SHP77 treated with DMSO at 0.1 percent for 48 hours (cell line): ENCODE measurements around the gene ST3GAL3.
A peak's percentile ranks its signal among the peaks of the same experiment; 100 is the strongest.

Source experiments
- DNase-seq: peaks from one replicate; lab custom pipeline; 2025; lab: John Stamatoyannopoulos, UW

ST3GAL3 gene, protein sequence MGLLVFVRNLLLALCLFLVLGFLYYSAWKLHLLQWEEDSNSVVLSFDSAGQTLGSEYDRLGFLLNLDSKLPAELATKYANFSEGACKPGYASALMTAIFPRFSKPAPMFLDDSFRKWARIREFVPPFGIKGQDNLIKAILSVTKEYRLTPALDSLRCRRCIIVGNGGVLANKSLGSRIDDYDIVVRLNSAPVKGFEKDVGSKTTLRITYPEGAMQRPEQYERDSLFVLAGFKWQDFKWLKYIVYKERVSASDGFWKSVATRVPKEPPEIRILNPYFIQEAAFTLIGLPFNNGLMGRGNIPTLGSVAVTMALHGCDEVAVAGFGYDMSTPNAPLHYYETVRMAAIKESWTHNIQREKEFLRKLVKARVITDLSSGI

DNA sequence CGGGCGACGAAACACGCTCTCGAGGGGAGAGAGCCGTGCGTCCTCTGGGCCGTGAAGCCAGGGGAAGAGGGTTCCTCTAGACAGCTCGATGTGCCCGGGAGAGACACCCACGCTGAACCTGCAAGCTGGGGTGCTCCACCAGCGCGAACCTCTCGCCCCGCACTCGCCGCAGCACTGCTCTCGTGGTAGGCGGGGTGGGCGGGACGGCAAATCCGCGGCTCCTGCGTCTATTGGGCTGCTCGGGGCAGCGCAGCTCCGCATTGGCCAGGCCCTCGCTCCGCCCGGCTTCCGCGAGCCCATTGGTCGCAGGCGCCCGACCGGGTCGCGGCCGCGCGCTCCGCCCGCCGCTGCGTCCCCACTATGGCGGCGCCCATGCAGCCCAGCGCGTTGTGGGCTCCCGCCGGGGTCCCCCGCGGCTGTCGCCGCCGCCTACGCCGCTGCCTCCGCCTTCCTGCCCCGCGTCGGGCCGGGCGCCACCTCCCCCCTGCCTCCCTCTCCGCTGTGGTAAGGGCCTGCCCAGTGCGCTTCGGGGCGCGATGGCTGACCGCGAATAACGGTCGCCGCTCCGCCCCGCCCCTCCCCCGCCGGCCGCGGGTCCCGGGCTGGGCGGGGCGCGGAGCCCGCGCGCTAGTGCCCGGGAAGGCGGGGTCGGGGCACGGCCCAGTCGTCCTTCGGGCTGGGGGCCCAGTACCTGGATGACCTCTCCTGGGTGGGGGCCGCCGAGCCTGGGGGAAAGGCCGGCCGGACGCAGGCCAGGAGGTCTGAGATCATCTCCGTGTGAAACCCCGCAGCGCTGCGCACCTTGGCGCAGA, at the start of gene ST3GAL3:
ST3GAL3 (plus strand) TSS at position 347 of the 812 bp plus-strand sequence. CDS start 28,727 bp downstream, outside the sequence.
- DNase-seq = peak; percentile 62

DNA sequence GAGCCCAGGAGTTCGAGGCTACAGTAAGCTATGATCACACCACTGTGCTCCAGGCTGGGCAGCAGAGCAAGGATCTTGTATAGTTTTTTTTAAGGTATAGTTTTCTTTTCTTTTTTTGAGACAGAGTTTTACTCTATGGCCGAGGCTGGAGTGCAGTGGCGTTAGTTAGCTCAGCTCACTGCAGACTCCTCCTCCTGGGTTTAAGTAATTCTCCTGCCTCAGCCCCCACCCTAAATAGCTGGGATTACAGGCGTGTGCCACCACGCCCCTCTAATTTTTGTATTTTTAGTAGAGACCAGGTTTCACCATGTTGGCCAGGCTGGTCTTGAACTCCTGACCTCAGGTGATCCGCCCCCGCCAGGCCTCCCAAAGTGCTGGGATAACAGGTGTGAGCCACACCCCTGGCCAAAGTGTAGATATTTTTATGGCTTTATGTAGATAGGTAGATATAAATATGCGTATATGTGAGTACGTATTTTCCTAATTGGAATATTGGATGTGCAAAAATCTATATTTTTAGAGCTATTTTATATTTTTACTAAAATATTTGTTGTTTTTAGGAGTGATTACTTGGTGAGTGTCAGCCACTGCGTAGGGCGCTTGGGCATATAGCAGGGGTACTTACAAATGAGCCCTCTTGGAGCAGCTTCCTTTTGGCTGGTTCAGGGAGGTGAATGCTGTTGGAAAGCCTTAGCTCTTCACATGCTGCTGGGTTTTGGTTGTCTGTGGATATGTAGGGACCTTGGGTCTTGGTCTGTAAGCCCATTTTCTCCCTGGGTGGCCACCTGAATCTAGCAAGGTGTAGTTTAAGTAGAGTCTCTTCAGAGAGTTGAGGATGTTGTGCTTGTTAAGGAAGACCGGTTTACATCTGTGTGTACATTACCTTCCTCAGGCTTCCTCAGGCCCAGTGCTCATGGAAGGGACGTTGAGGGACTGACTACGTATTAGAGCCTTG, 47.8 kb upstream of the ST3GAL3 start:
- DNase-seq = no peak

DNA sequence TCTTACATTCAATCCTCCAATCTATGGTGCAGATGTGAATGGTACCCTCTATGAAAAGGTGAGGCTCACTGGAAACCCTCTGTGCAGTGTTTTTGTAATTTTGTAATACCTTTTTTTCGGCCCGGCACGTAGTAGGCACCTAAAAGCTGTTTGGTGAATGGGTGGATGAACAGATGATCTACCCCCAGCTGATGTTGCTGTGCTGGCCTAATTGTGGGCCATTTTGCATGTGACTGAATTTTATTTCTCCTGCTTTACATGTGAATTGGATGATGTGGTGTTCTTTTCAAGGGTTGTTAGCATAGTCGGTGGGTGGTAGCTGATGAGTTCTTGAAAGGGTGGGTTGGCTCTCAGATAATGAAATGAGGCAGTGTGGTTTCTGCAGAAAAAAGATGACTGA, 47.0 kb upstream of the ST3GAL3 start:
- no peak for DNase-seq

DNA sequence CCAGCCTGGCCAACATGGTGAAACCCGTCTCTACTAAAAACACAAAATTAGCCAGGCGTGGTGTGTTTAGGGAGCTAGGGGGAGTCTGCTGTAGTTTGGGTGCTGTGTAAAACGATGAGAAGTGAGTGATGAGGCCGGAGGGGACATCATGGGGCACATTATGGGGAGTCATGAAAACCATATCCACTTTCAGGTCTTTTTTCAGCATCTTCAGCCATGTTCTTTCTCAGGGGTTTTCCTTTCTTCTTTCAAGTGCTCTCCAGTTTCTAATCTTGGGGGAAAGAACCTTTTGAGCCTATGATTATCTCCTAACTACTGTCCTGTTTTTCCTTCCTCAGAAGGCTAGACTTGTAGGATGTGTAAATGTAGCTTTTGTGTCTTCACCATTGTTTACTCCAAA, 43.0 kb upstream of the ST3GAL3 start:
- DNase-seq = no peak

DNA sequence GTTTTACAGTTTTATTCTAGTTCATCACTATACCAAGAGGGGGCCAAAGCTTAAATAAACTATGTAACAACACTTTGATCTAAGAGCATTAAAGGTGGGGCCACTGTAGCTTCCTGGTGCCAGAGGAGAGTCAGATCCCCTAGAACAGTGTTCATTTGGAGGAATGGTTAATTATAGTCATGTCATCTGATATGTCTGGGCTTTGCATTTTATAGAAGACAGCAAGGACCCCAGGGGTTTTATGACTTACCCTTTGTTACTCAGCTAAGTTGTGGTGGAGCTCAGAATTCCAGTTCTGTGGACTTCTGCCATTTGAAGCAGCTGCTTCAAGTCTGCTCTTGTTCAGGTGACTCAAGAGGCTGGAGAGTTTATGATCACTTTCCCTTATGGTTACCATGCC, 40.7 kb upstream of the ST3GAL3 start:
- no peak for DNase-seq

DNA sequence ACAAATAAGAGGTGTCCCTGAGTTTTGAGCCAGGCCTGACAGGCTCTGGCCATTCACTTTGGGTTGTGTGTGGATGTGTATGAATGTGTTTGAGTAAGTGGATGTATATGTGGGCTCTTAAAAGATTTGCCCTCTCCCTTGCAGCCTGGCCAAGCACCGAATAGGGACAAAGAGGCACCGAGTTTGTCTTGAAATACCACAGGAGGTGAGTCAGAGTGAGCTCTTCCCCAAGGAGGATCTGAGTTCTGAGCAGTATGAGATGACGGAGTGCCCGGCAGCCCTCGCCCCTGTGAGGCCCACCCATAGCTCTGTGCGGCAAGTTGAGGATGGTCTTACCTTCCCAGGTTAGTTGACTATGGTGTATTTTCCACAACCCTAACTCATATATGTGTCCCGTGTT, 38.4 kb upstream of the ST3GAL3 start:
- DNase-seq = no peak

DNA sequence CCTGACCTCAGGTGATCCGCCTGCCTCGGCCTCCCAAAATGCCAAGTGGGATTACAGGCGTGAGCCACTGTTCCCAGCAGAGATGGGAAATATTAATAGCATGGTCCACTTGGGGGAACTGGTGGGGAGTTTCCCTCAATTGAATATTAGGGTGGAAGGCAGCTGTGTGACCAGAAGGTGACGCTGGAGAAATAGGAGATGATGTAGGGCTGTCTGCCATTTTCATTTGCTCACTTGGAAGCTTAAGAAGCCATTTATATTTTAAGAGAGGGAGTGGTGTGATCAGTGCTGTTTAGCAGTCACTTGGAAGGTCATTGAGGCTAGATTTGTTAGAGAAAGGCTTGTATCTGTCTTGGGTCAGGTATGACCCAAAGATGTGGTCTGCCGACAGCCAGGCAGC, 37.5 kb upstream of the ST3GAL3 start:
- no peak for DNase-seq

DNA sequence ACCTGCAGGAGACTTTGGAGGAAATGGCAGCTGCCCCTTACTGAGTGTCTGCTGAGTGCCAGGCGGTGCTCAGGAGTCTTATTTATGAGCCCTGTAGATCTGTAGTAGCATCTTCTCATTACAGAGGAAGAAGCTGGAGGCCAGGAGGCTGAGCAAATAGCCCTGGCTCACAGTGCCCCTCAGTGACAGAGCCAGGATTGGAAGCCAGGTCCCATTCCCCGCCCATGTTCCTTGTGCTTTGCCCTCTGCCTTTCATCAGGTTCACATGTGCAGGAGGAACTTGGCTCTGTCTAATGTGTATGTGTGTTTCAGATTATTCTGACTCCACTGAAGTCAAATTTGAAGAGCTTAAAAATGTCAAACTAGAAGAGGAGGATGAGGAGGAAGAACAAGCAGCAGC, 36.1 kb upstream of the ST3GAL3 start:
- DNase-seq = no peak

DNA sequence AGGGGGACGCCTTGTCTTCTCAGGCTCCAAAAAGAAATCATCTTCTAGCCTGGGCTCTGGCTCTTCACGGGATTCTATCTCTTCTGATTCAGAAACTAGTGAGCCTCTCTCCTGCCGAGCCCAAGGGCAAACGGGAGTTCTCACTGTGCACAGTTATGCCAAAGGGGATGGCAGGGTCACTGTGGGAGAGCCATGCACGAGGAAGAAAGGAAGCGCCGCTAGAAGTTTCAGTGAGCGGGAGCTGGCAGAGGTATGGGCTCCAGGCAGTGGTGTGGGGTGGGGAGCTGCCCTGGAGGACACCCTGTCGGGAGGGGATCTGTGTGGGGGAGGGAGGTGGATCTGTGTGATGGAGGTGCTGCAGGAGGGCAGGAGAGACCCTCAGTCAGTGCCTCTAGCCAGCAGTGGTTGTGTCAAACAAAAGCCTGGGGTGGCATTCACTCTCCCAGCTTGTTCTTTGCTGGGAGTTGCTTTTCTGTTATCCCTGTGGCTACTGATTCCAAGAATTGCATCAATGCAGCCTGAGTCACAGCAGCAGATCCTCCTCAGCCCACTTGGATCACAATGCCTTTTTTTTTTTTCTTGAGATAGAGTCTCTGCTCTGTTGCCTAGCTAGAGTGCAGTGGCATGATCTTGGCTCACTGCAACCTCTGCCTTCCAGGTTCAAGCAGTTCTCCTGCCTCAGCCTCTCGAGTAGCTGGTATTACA, 35.6 kb upstream of the ST3GAL3 start:
- no peak for DNase-seq

DNA sequence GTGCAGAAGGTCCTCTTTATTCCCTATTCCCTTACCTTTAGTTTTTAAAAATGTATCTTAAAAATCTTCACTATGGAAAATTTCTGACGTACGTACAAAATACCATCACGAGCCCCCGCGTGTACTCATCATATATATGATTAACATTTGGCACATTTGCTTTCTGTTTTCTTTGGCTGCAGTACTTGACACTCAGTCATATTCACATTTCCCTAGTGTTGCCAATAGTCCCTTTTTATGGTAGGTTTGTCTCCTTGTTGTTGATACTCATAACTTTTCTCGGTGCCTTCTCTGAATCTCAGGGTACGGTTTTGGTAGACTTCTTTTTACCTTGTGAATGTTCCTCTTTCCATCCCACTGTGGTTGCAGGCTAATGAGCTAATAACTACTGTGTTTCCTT, 34.1 kb upstream of the ST3GAL3 start:
- DNase-seq = no peak

DNA sequence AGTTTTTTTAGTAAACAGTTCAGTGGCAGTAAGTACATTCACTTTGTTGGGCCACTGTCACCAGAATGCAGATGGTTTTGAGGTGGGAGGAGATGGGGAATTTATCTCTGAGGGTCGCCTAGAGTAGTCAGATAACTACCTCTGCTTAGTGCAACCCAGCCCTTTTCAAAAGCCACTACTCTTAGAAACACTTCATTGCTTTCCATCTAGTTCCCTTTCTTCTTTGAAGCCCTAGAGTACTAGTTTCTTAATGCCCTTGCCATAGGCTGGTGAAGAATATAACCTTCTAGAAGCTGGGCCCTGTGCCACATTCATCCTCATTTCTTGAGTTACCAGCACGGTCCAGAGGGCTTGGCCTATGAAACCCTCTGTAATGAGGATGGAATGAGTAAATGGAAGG, 28.4 kb upstream of the ST3GAL3 start:
- no peak for DNase-seq

DNA sequence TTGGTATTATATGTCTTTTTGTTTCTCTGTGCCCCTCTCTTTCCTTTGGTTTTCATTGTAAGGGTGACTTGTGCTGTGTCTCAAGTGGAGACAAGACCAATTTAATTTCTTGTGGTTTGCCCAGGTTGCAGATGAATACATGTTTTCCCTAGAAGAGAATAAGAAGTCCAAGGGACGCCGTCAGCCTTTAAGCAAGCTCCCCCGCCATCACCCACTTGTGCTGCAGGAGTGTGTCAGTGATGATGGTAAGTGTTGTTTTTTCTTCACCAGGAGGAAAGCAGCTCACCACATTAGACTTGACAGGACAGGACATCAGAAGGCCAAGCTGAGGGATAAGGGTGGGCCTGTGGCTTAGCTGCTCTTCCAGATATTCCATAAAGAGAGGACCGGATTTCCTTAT, 23.8 kb upstream of the ST3GAL3 start:
- no peak for DNase-seq

DNA sequence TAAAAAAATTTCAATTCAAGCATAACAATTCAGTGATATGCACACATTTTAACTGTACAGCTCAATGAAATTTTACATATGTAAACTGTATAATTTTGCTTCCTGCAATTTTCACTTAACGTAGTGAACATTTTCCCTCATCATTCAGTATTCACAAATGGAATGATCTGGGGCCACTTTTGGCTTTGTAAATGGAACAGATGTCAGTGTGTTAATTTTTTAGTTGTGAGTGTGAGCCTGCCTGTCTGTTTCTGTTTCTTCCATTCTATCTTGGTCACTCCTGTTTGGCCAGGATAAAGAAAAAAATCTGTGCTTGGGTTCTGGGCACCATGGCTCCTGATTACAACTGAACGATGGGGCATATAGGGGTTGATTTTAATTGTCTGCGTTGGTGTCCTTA, 20.5 kb upstream of the ST3GAL3 start:
- no peak for DNase-seq

DNA sequence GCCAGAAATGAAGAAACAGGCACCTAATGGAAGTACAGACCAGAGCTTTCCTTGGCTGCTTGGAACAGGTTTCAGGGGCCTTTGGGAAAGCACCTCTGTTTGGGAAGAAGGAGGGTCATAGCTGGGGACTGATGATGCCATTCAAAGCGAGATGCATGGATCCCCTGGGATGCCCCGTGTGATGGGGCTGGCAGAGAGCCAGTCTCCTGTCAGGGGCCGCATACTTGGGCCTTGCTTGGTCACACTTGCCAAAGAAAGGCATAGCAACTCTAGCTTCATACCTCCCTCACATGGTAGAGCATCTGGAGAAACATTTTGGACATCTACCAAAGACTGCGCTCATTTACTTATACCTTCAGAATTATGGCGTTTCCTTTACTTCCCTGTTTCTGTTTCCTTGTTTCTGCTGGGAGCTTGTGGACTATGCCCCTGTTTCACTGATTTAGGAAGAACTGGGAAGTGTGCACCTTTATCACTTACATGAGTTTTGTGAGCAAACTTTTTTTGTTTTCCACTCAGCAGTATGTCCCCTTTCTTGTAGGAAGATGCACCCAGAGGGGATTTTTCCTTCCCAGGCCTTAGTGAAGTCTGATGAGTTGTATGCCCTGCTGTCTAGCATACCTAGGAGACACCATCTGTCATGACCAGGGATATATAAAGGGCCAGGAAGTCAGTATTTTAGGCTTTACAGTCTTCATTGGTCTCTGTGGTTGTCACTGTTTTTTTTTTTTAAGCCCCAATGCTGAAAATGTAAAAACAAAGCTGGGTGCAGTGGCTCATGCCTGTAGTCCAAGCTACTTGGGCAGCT, 19.8 kb upstream of the ST3GAL3 start:
- DNase-seq = no peak

DNA sequence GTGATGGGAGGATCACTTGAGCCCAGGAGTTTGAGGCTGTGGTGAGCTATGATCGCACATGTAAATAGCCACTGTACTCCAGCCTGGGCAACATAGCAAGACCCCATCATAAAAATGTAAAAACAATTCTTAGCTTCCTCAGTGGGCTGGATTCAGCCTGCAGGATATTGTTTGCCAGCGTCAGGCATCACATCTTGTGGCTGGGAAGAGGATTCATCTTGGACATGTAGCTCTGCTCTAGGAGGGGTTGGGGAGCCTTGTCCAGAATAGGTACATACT, 19.3 kb upstream of the ST3GAL3 start:
- DNase-seq = no peak

DNA sequence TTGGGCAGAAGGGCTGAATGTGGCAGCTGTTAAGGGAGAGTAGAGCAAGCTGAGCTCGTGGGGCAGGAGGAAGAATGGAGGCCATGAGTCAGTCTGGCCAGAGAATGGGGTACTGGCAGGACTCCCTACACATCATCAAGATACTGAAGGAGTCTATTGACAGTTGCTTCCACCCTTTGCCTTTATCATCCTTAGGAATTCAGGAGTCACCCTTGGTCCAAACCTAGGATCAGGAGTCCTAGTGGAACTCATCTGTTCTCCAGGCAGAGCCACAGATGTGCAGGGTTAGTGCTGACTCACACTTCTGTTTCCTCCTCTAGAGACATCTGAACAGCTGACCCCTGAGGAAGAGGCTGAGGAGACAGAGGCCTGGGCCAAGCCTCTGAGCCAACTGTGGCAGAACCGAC, 18.7 kb upstream of the ST3GAL3 start:
- no peak for DNase-seq

DNA sequence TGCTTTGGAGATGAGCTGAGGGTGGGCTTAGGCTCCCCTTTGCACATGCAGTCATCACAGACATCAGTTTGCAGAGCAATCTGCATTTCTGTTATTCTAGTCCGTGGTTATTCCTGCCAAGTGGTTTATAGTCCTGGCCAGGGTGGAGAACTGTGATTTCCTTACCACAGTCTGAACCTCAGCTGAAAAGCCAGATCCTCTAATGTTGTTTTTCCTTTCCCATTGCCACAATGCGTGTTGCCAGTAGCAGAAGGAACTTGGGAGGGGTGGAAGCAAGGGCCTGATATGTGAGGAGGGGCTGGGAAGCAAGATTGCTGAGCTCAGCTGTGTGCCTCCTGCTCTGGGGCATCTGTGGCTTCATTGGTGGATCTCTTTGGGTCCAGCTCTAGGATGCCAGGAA, 18.0 kb upstream of the ST3GAL3 start:
- DNase-seq = no peak

DNA sequence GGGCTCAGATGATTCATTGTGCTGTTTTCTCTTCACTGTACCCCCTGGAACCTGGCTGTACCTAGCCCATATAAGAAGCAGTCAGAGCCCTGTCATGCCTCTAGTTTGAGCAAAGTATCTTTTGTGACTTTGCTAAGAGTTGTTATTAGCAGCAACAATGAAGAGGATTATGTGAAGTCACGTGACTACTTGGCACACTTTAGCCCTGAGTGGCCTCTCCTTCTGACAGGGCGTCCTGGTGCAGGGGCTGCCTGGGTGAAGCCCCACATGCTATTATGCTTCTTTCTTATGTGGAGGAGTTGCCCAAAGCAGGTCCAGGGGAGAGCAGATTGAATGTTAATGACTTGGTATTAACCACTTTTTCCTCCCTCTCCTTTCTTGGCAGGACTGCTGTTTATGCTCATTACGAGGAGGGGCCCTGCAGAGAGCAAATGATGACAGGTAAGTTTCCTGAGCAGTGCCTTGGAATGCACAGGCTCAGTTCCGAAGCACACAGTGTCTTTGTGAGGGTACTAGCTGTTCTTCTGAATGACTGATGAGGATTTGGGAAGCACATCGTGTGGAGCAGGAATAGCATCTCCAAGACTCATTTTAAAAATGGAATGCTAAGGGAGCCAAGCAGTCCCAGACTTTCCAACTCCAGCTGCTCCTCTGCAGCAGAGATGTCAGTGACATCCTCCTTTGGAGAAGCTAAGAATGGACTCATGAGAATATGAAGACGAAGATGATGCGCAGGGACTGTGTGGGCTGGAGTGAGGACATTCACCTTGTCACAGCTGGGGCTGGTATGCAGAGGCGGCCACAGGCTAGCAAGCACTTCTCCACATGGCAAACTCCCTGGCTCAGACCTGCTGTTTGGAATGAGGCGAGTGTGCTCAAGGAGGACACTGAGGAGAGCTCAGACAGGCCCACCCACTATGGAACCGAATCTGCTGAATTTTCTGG, 15.2 kb upstream of the ST3GAL3 start:
- no peak for DNase-seq

DNA sequence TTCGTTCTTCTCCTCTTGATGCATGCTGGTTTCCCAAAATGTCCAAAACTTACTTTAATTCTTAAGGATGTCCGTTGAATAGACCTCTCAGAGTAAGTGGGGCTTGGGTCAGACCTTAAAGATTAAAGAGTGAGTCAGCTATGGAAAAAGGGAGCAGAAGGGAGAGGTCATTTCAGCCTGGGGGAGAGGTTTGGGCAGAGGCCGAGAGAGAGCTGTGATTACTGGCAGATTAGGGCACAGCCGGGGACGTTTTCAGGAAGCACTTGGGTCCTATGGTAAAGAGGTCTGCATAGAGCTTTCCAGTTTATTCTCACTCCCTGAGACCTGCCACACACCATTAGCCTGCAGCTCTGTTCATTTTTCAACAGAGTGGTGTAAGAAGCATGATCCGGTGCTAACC, 14.0 kb upstream of the ST3GAL3 start:
- no peak for DNase-seq

DNA sequence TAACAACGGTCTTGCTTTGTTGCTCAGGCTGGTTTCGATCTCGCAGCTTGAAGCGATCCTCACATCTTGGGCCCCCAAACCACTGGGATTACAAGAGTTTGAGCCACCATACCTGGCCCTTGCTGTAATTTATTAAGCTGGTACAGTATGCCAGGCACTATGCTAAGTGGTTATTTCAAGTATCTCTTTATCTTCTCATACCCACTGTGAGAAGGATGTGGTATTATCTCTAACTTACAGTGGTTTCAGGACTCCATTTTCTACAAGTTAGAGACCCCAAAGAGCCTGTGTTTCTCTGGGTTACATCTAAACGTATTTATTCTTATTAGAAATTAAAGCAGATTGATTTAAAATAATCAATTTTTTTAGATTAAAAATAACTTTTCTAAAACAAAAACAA, 8.1 kb upstream of the ST3GAL3 start:
- DNase-seq = no peak
